Measurements from ENCODE around the gene NUDT5. TPM values are rescaled to one million over a fixed set of nuclear protein-coding genes. Genes with fewer than 3 reads are reported as not detected.
"Not testable (repeated sequence)": the region's sequence is repeated elsewhere in the genome, so short reads cannot be mapped to it uniquely, and the experiment has no call there.

Gene NUDT5
- polyA plus RNA-seq, 1 of the 3 experiments (the other 2 are of a cell fraction): 61.2 TPM

- Histone ChIP-seq H3K79me2 (ENCODE audit: insufficient read depth) (peaks cover 4% of the 10 kb centered on the region; the same call in 1 of the 2 replicates), H3K27me3 (ENCODE audit: insufficient read depth) (no peaks in the 10 kb centered on the region), H3K9ac (no peak overlapping the region), H4K20me1 (ENCODE audit: insufficient read depth) (no peaks in the 10 kb centered on the region), H3K27ac (ENCODE audit: low read depth in 2 of 2, low read length in 1 of 2) (no peak overlapping the region), H3K9me3 (no peaks in the 10 kb centered on the region), H3F3A (replicated peaks; ENCODE audit: insufficient read depth) (no peaks in the 10 kb centered on the region), H3K9me2 (no peaks in the 10 kb centered on the region), H2AFZ (ENCODE audit: low read depth) (no peak overlapping the region), H3K4me2 (no peak overlapping the region), H3K4me1 (ENCODE audit: control insufficient read depth in 1 of 2, insufficient read depth in 2 of 2, low read depth in 1 of 2, low read length in 1 of 2) (no peaks in the 10 kb centered on the region), H3K4me3 (ENCODE audit: low read depth in 2 of 2, low read length in 1 of 2) (no peak overlapping the region), H3K36me3 (replicated peaks in 1 of 2; ENCODE audit: control insufficient read depth in 1 of 2, insufficient read depth in 2 of 2, low read length in 1 of 2) (peaks cover 50 to 73% of the 10 kb centered on the region in 2 experiments)
- ChIA-PET CTCF (no interaction called here), POLR2A (interaction anchor here (0.7 kb wide), 1 partner anchor 179 kb away, joined by 3 read pairs; no protein-coding TSS in a partner anchor)
- DNase-seq: no peak
- 97% methylated on average over 4 of the region's 4 CpGs for WGBS (ENCODE audit: low lambda C conversion rate)
- TF ChIP-seq TEAD4 (IDR thresholded peaks at IDR 0.05; ENCODE audit: borderline replicate concordance, insufficient read depth) (no peak), SIN3A (IDR thresholded peaks at IDR 0.05; ENCODE audit: borderline replicate concordance, low read depth, low read length) (no peak)
Measured at GRCh38 chr10:12235796-12236195, 40.1 kb upstream of the NUDT5 start.

- DNase-seq: no peak
- POLR2A ChIA-PET: no interaction called here
- Histone ChIP-seq H3K27me3 (ENCODE audit: insufficient read depth) (no peaks in the 10 kb centered on the region), H3K9ac (no peak overlapping the region), H3K4me1 (ENCODE audit: control insufficient read depth in 1 of 2, insufficient read depth in 2 of 2, low read depth in 1 of 2, low read length in 1 of 2) (no peaks in the 10 kb centered on the region), H3K4me3 (ENCODE audit: low read depth in 2 of 2, low read length in 1 of 2) (no peak overlapping the region), H3F3A (replicated peaks; ENCODE audit: insufficient read depth) (no peaks in the 10 kb centered on the region), H3K9me3 (no peaks in the 10 kb centered on the region), H2AFZ (ENCODE audit: low read depth) (no peak overlapping the region), H3K36me3 (replicated peaks in 1 of 2; ENCODE audit: control insufficient read depth in 1 of 2, insufficient read depth in 2 of 2, low read length in 1 of 2) (peaks cover 49 to 79% of the 10 kb centered on the region in 2 experiments), H3K27ac (ENCODE audit: low read depth in 2 of 2, low read length in 1 of 2) (no peak overlapping the region), H3K79me2 (ENCODE audit: insufficient read depth) (peaks cover 1% of the 10 kb centered on the region; the same call in 1 of the 2 replicates), H4K20me1 (ENCODE audit: insufficient read depth) (no peaks in the 10 kb centered on the region), H3K4me2 (no peak overlapping the region), H3K9me2 (no peaks in the 10 kb centered on the region)
- 100% methylated on average over 2 of the region's 3 CpGs for WGBS (ENCODE audit: low lambda C conversion rate)
- TF ChIP-seq FOSL2 (IDR thresholded peaks at IDR 0.05; ENCODE audit: borderline replicate concordance, low read depth): no peak
- TF ChIP-seq TCF12 (IDR thresholded peaks at IDR 0.05): no peak
- TF ChIP-seq SMC3 (IDR thresholded peaks at IDR 0.05; ENCODE audit: low read depth, low read length): no peak
- TF ChIP-seq USF2 (IDR thresholded peaks at IDR 0.05; ENCODE audit: borderline replicate concordance, low read depth, low read length): no peak
- no peak for TF ChIP-seq TAF1 (IDR thresholded peaks at IDR 0.05; ENCODE audit: borderline replicate concordance, low read depth, low read length)
- no peak for TF ChIP-seq MAX (IDR thresholded peaks at IDR 0.05; ENCODE audit: low read depth)
- CTCF ChIA-PET: no interaction called here
Measured at GRCh38 chr10:12235116-12235694, 39.5 kb upstream of the NUDT5 start.

GRCh38 chr10:12234687-12235086, 39.0 kb upstream of the NUDT5 start:
- H3K9me2 ChIP-seq; H3K4me3 ChIP-seq (ENCODE audit: low read depth in 2 of 2, low read length in 1 of 2); H3K27ac ChIP-seq (ENCODE audit: low read depth in 2 of 2, low read length in 1 of 2); H3K4me1 ChIP-seq (ENCODE audit: control insufficient read depth in 1 of 2, insufficient read depth in 2 of 2, low read depth in 1 of 2, low read length in 1 of 2); CTCF ChIA-PET; POLR2A ChIA-PET; H3K4me2 ChIP-seq; H3K27me3 ChIP-seq (ENCODE audit: insufficient read depth); H4K20me1 ChIP-seq (ENCODE audit: insufficient read depth); H3K9me3 ChIP-seq; H3K79me2 ChIP-seq (ENCODE audit: insufficient read depth); H3F3A ChIP-seq (replicated peaks; ENCODE audit: insufficient read depth); DNase-seq; H2AFZ ChIP-seq (ENCODE audit: low read depth); H3K9ac ChIP-seq: not testable (repeated sequence)
- 93% methylated on average over 5 of the region's 5 CpGs for WGBS (ENCODE audit: low lambda C conversion rate)
- peaks cover 49 to 81% of the 10 kb centered on the region in 2 experiments for H3K36me3 ChIP-seq (replicated peaks in 1 of 2; ENCODE audit: control insufficient read depth in 1 of 2, insufficient read depth in 2 of 2, low read length in 1 of 2)
